MM.1S (cell line): ENCODE data around the gene PSMB5.

Experiments used
- DNase-seq: peaks from one replicate; pipeline ENCODE4 v3.0.0-alpha.2; 2015
- H2AFZ ChIP-seq: fragments of 300-600 bp; sonication (generic); 2 replicates; pipeline ENCODE4 v1.6.0; 2016; ENCODE audit warnings: antibody characterized with exemption, low read length
- H3F3A ChIP-seq: fragments of 300-600 bp; sonication (generic); 2 replicates; pipeline ENCODE4 v1.6.1; 2016; ENCODE audit warnings: mild to moderate bottlenecking, antibody characterized with exemption, low read length, moderate library complexity, mixed read lengths; ENCODE audit not compliant: insufficient read depth
- H3K27ac ChIP-seq: fragments of 300-600 bp; sonication (generic); 2 replicates; pipeline ENCODE4 v1.5.1; 2016; ENCODE audit warnings: mild to moderate bottlenecking, low read length
- H3K27me3 ChIP-seq: fragments of 300-600 bp; sonication (generic); replicated peaks from 2 replicates; pipeline ENCODE4 v1.6.0; 2016; ENCODE audit warnings: low read length; ENCODE audit not compliant: insufficient read depth
- H3K36me3 ChIP-seq: fragments of 300-600 bp; sonication (generic); replicated peaks from 2 replicates; pipeline ENCODE4 v1.6.1; 2016; ENCODE audit warnings: mild to moderate bottlenecking, low read length, mixed read lengths; ENCODE audit not compliant: insufficient read depth
- H3K4me1 ChIP-seq: fragments of 300-600 bp; sonication (generic); 2 replicates; pipeline ENCODE4 v1.6.1; 2016; ENCODE audit warnings: low read length, mixed read lengths
- H3K4me2 ChIP-seq: fragments of 300-600 bp; sonication (generic); 2 replicates; pipeline ENCODE4 v1.6.0; 2016; ENCODE audit warnings: low read depth, low read length
- H3K4me3 ChIP-seq: fragments of 300-600 bp; sonication (generic); 2 replicates; pipeline ENCODE4 v1.5.1; 2016; ENCODE audit warnings: low read length, mixed read lengths
- H3K79me2 ChIP-seq: fragments of 300-600 bp; sonication (generic); 2 replicates; pipeline ENCODE4 v1.6.1; 2016; ENCODE audit warnings: mixed run types, low read length, mixed read lengths
- H3K9ac ChIP-seq: fragments of 300-600 bp; sonication (generic); 2 replicates; pipeline ENCODE4 v1.6.1; 2016; ENCODE audit warnings: low read length, mixed read lengths
- H3K9me2 ChIP-seq: fragments of 300-600 bp; sonication (generic); replicated peaks from 2 replicates; pipeline ENCODE4 v1.6.1; 2016; ENCODE audit warnings: mild to moderate bottlenecking, low read length, mixed read lengths; ENCODE audit not compliant: insufficient read depth
- H3K9me3 ChIP-seq: fragments of 300-600 bp; sonication (generic); replicated peaks from 2 replicates; pipeline ENCODE4 v1.6.1; 2016; ENCODE audit warnings: mild to moderate bottlenecking, low read length, mixed read lengths; ENCODE audit not compliant: insufficient read depth
- H4K20me1 ChIP-seq: fragments of 300-600 bp; sonication (generic); 2 replicates; pipeline ENCODE4 v1.6.1; 2016; ENCODE audit warnings: mild to moderate bottlenecking, low read length, moderate library complexity, mixed read lengths; ENCODE audit not compliant: insufficient read depth
- CTCF ChIP-seq: fragments of 300-600 bp; sonication (generic); IDR thresholded peaks from 2 replicates; pipeline ENCODE4 v1.5.1; 2016; ENCODE audit warnings: antibody characterized with exemption, low read length, mixed read lengths
- EZH2 ChIP-seq: fragments of 300-600 bp; sonication (generic); optimal IDR thresholded peaks from 2 replicates; pipeline ENCODE3; 2017; ENCODE audit warnings: low read depth, mild to moderate bottlenecking, antibody characterized with exemption, low read length, mixed read lengths
- EZH2phosphoT487 ChIP-seq: fragments of 300-600 bp; sonication (generic); IDR thresholded peaks from 2 replicates; pipeline ENCODE4 v1.6.1; 2018; ENCODE audit warnings: antibody characterized with exemption, low read length

Gene PSMB5

GRCh38 chr14:23058654-23059504, 24.2 kb upstream of the PSMB5 start:
- no peaks in the 10 kb centered on the region for H4K20me1 ChIP-seq
- H3K79me2 ChIP-seq: no peaks in the 10 kb centered on the region
- H3K27me3 ChIP-seq: no peaks in the 10 kb centered on the region
- no peak overlapping the region for H3K9ac ChIP-seq
- DNase-seq: no peak
- H3K27ac ChIP-seq: no peak overlapping the region
- H3K4me1 ChIP-seq: no peaks in the 10 kb centered on the region
- no peak overlapping the region for H3K4me3 ChIP-seq
- 0 out of 2 replicates have a peak, but pooled peaks cover 14% of the 10 kb centered on the region for H3F3A ChIP-seq
- no peaks in the 10 kb centered on the region for H3K36me3 ChIP-seq
- TF ChIP-seq EZH2: no peak
- TF ChIP-seq EZH2phosphoT487: no peak
- TF ChIP-seq CTCF: no peak
- no peaks in the 10 kb centered on the region for H3K9me3 ChIP-seq
- no peak overlapping the region for H2AFZ ChIP-seq
- no peaks in the 10 kb centered on the region for H3K9me2 ChIP-seq
- H3K4me2 ChIP-seq: no peak overlapping the region

- DNase-seq: peak; percentile 69
- peak overlapping the region; percentile 56 for H3K4me3 ChIP-seq
- no peaks in the 10 kb centered on the region for H3K9me3 ChIP-seq
- H2AFZ ChIP-seq: no peak overlapping the region
- H4K20me1 ChIP-seq: no peaks in the 10 kb centered on the region
- TF ChIP-seq CTCF (peak; percentile 68), EZH2phosphoT487 (no peak), EZH2 (no peak)
- H3K4me1 ChIP-seq: no peaks in the 10 kb centered on the region
- 0 out of 2 replicates have a peak, but pooled peaks cover 14% of the 10 kb centered on the region for H3F3A ChIP-seq
- H3K9ac ChIP-seq: no peak overlapping the region
- no peaks in the 10 kb centered on the region for H3K36me3 ChIP-seq
- no peak overlapping the region for H3K27ac ChIP-seq
- H3K79me2 ChIP-seq: no peaks in the 10 kb centered on the region
- peak overlapping the region; percentile 79; the same call in 1 of the 2 replicates for H3K4me2 ChIP-seq
- H3K9me2 ChIP-seq: no peaks in the 10 kb centered on the region
- H3K27me3 ChIP-seq: no peaks in the 10 kb centered on the region
These were observed 23.3 kb upstream of the PSMB5 start for GRCh38 chr14:23057757-23058653.

- TF ChIP-seq EZH2: no peak
- TF ChIP-seq EZH2phosphoT487: no peak
- TF ChIP-seq CTCF: no peak
- Histone ChIP-seq H3K9me3 (no peaks in the 10 kb centered on the region), H3K36me3 (no peaks in the 10 kb centered on the region), H3K4me3 (peak within 1 kb of the TSS; percentile 56), H3K9ac (peak within 1 kb of the TSS; percentile 10; the same call in 1 of the 2 replicates), H3K4me1 (no peaks in the 10 kb centered on the region), H3K27ac (no peak within 1 kb of the TSS), H3K79me2 (no peaks in the 10 kb centered on the region), H2AFZ (peak within 1 kb of the TSS; percentile 42; the same call in 1 of the 2 replicates), H3F3A (0 out of 2 replicates have a peak, but pooled peaks cover 14% of the 10 kb centered on the region), H3K4me2 (peak within 1 kb of the TSS; percentile 89), H3K9me2 (no peaks in the 10 kb centered on the region), H3K27me3 (no peaks in the 10 kb centered on the region), H4K20me1 (no peaks in the 10 kb centered on the region)
- DNase-seq: peak; percentile 61
These were observed 22.5 kb upstream of the PSMB5 start, which contains the start of gene CDH24 for GRCh38 chr14:23056956-23057756. Gene CDH24, minus strand, starts transcription at chr14:23057520. Its CDS starts 1,787 bp downstream, at chr14:23055733.
